ENCODE results near the gene CTSA.

Gene CTSA

GRCh38 chr20:45933266-45934045 lies 42.3 kb downstream of the CTSA start:
- peak overlapping the region; percentile 97 to 99 for H3K9ac ChIP-seq (ENCODE audit: low read length in 2 of 2)
- peaks cover 22% of the 10 kb centered on the region for H3K4me1 ChIP-seq (ENCODE audit: control insufficient read depth, insufficient read depth, low read length)
- H3K9me3 ChIP-seq (ENCODE audit: control insufficient read depth in 2 of 2, low read length in 2 of 2), result no peaks in the 10 kb centered on the region
- peak overlapping the region; percentile 98 for H3K27ac ChIP-seq (ENCODE audit: low read length)
- H3K36me3 ChIP-seq (ENCODE audit: control insufficient read depth in 2 of 2, insufficient read depth in 2 of 2, low read length in 2 of 2), result peaks cover 10 to 13% of the 10 kb centered on the region in 2 donors
- peak overlapping the region; percentile 97 to 98 for H3K4me3 ChIP-seq (ENCODE audit: low read length in 2 of 2)
- H3K27me3 ChIP-seq (ENCODE audit: control insufficient read depth in 1 of 2, insufficient read depth in 2 of 2, low read length in 2 of 2), result no peaks in the 10 kb centered on the region

- Histone ChIP-seq H3K9ac (ENCODE audit: low read length in 2 of 2) (peak overlapping the region; percentile 97 to 99), H3K27ac (ENCODE audit: low read length) (peak overlapping the region; percentile 98), H3K27me3 (ENCODE audit: control insufficient read depth in 1 of 2, insufficient read depth in 2 of 2, low read length in 2 of 2) (no peaks in the 10 kb centered on the region), H3K36me3 (ENCODE audit: control insufficient read depth in 2 of 2, insufficient read depth in 2 of 2, low read length in 2 of 2) (peaks cover 16 to 20% of the 10 kb centered on the region in 2 donors), H3K4me1 (ENCODE audit: control insufficient read depth, insufficient read depth, low read length) (peaks cover 22% of the 10 kb centered on the region), H3K4me3 (ENCODE audit: low read length in 2 of 2) (peak overlapping the region; percentile 97 to 98), H3K9me3 (ENCODE audit: control insufficient read depth in 2 of 2, low read length in 2 of 2) (no peaks in the 10 kb centered on the region)
These were observed 43.0 kb downstream of the CTSA start for GRCh38 chr20:45934046-45934585.

GRCh38 chr20:45934586-45935415 lies 43.7 kb downstream of the CTSA start, which contains the start of gene PCIF1:
TSS of gene PCIF1 (plus strand) at chr20:45934683. CDS start at chr20:45939000, 4,317 bp downstream.
- peak within 1 kb of the TSS; percentile 98 for H3K27ac ChIP-seq (ENCODE audit: low read length)
- H3K4me3 ChIP-seq (ENCODE audit: low read length in 2 of 2), result peak within 1 kb of the TSS; percentile 97 to 98
- H3K9me3 ChIP-seq (ENCODE audit: control insufficient read depth in 2 of 2, low read length in 2 of 2), result no peaks in the 10 kb centered on the region
- peaks cover 23 to 27% of the 10 kb centered on the region in 2 donors for H3K36me3 ChIP-seq (ENCODE audit: control insufficient read depth in 2 of 2, insufficient read depth in 2 of 2, low read length in 2 of 2)
- no peaks in the 10 kb centered on the region for H3K27me3 ChIP-seq (ENCODE audit: control insufficient read depth in 1 of 2, insufficient read depth in 2 of 2, low read length in 2 of 2)
- peak within 1 kb of the TSS; percentile 97 to 99 for H3K9ac ChIP-seq (ENCODE audit: low read length in 2 of 2)
- peaks cover 22% of the 10 kb centered on the region for H3K4me1 ChIP-seq (ENCODE audit: control insufficient read depth, insufficient read depth, low read length)

GRCh38 chr20:45935416-45936046 lies 44.4 kb downstream of the CTSA start:
- Histone ChIP-seq H3K27me3 (ENCODE audit: control insufficient read depth in 1 of 2, insufficient read depth in 2 of 2, low read length in 2 of 2) (no peaks in the 10 kb centered on the region), H3K9ac (ENCODE audit: low read length in 2 of 2) (peak overlapping the region; percentile 84 to 97), H3K36me3 (ENCODE audit: control insufficient read depth in 2 of 2, insufficient read depth in 2 of 2, low read length in 2 of 2) (peaks cover 29 to 34% of the 10 kb centered on the region in 2 donors), H3K27ac (ENCODE audit: low read length) (peak overlapping the region; percentile 98), H3K4me1 (ENCODE audit: control insufficient read depth, insufficient read depth, low read length) (peaks cover 22% of the 10 kb centered on the region), H3K4me3 (ENCODE audit: low read length in 2 of 2) (peak overlapping the region; percentile 93 to 98), H3K9me3 (ENCODE audit: control insufficient read depth in 2 of 2, low read length in 2 of 2) (no peaks in the 10 kb centered on the region)

GRCh38 chr20:45937765-45938164 lies 46.6 kb downstream of the CTSA start:
- Histone ChIP-seq H3K27ac (ENCODE audit: low read length) (no peak overlapping the region), H3K4me3 (ENCODE audit: low read length in 2 of 2) (no peak overlapping the region), H3K27me3 (ENCODE audit: control insufficient read depth in 1 of 2, insufficient read depth in 2 of 2, low read length in 2 of 2) (no peaks in the 10 kb centered on the region), H3K4me1 (ENCODE audit: control insufficient read depth, insufficient read depth, low read length) (peaks cover 22% of the 10 kb centered on the region), H3K9me3 (ENCODE audit: control insufficient read depth in 2 of 2, low read length in 2 of 2) (no peaks in the 10 kb centered on the region), H3K36me3 (ENCODE audit: control insufficient read depth in 2 of 2, insufficient read depth in 2 of 2, low read length in 2 of 2) (peaks cover 35 to 41% of the 10 kb centered on the region in 2 donors), H3K9ac (ENCODE audit: low read length in 2 of 2) (no peak overlapping the region)

GRCh38 chr20:45938727-45939438 lies 47.7 kb downstream of the CTSA start:
- Histone ChIP-seq H3K4me3 (ENCODE audit: low read length in 2 of 2) (no peak overlapping the region), H3K4me1 (ENCODE audit: control insufficient read depth, insufficient read depth, low read length) (peaks cover 12% of the 10 kb centered on the region), H3K27me3 (ENCODE audit: control insufficient read depth in 1 of 2, insufficient read depth in 2 of 2, low read length in 2 of 2) (no peaks in the 10 kb centered on the region), H3K27ac (ENCODE audit: low read length) (no peak overlapping the region), H3K9me3 (ENCODE audit: control insufficient read depth in 2 of 2, low read length in 2 of 2) (no peaks in the 10 kb centered on the region), H3K36me3 (ENCODE audit: control insufficient read depth in 2 of 2, insufficient read depth in 2 of 2, low read length in 2 of 2) (peaks cover 47 to 53% of the 10 kb centered on the region in 2 donors), H3K9ac (ENCODE audit: low read length in 2 of 2) (no peak overlapping the region)

- Histone ChIP-seq H3K36me3 (ENCODE audit: control insufficient read depth in 2 of 2, insufficient read depth in 2 of 2, low read length in 2 of 2) (peaks cover 58 to 64% of the 10 kb centered on the region in 2 donors), H3K9ac (ENCODE audit: low read length in 2 of 2) (no peak overlapping the region), H3K4me3 (ENCODE audit: low read length in 2 of 2) (no peak overlapping the region), H3K27ac (ENCODE audit: low read length) (no peak overlapping the region), H3K27me3 (ENCODE audit: control insufficient read depth in 1 of 2, insufficient read depth in 2 of 2, low read length in 2 of 2) (no peaks in the 10 kb centered on the region), H3K4me1 (ENCODE audit: control insufficient read depth, insufficient read depth, low read length) (peaks cover 10% of the 10 kb centered on the region), H3K9me3 (ENCODE audit: control insufficient read depth in 2 of 2, low read length in 2 of 2) (no peaks in the 10 kb centered on the region)
These were observed 48.9 kb downstream of the CTSA start for GRCh38 chr20:45940053-45940452.

- Histone ChIP-seq H3K27ac (ENCODE audit: low read length) (no peak overlapping the region), H3K4me3 (ENCODE audit: low read length in 2 of 2) (no peak overlapping the region), H3K9ac (ENCODE audit: low read length in 2 of 2) (no peak overlapping the region), H3K4me1 (ENCODE audit: control insufficient read depth, insufficient read depth, low read length) (peaks cover 10% of the 10 kb centered on the region), H3K9me3 (ENCODE audit: control insufficient read depth in 2 of 2, low read length in 2 of 2) (no peaks in the 10 kb centered on the region), H3K36me3 (ENCODE audit: control insufficient read depth in 2 of 2, insufficient read depth in 2 of 2, low read length in 2 of 2) (peaks cover 62 to 69% of the 10 kb centered on the region in 2 donors), H3K27me3 (ENCODE audit: control insufficient read depth in 1 of 2, insufficient read depth in 2 of 2, low read length in 2 of 2) (no peaks in the 10 kb centered on the region)
These were observed 49.3 kb downstream of the CTSA start for GRCh38 chr20:45940469-45940868.

- H3K9me3 ChIP-seq (ENCODE audit: control insufficient read depth in 2 of 2, low read length in 2 of 2), result no peaks in the 10 kb centered on the region
- no peak overlapping the region for H3K4me3 ChIP-seq (ENCODE audit: low read length in 2 of 2)
- H3K4me1 ChIP-seq (ENCODE audit: control insufficient read depth, insufficient read depth, low read length), result no peaks in the 10 kb centered on the region
- no peak overlapping the region for H3K9ac ChIP-seq (ENCODE audit: low read length in 2 of 2)
- H3K27me3 ChIP-seq (ENCODE audit: control insufficient read depth in 1 of 2, insufficient read depth in 2 of 2, low read length in 2 of 2), result no peaks in the 10 kb centered on the region
- H3K27ac ChIP-seq (ENCODE audit: low read length), result no peak overlapping the region
- H3K36me3 ChIP-seq (ENCODE audit: control insufficient read depth in 2 of 2, insufficient read depth in 2 of 2, low read length in 2 of 2), result peaks cover 72 to 79% of the 10 kb centered on the region in 2 donors
These were observed 52.5 kb downstream of the CTSA start for GRCh38 chr20:45943613-45944012.

All from stomach smooth muscle (tissue), 2 donors.